HepG2 (cell line): ENCODE data around the gene ZFAND2A. TPM values are rescaled to one million over a fixed set of nuclear protein-coding genes. Genes with fewer than 3 reads are reported as not detected.

Source experiments
- ATAC-seq: fragments of 200-7000 bp; cut with Tn5 transposase; 3 replicates; pipeline ENCODE4 v1.9.1; 2020; ENCODE audit warnings: mild to moderate bottlenecking, moderate library complexity
- BruUV-seq: library from RNA; stranded (reverse); fragments of 400-500 nt; replicated peaks from 2 replicates; lab custom pipeline; 2021; lab: Mats Ljungman, UMichigan
- CTCF ChIA-PET: fragments of 300-600 bp; formaldehyde crosslinking; extraction: SDS; loops from one replicate; lab custom pipeline; 2021; ENCODE audit warnings: low total read pairs, inconsistent platforms, low intra/inter-chr PET ratio; lab: Yijun Ruan, JAX
- POLR2A ChIA-PET: fragments of 350-600 bp; sonication (Branson Sonifier 250); formaldehyde crosslinking; loops from one replicate; lab custom pipeline; 2020; ENCODE audit warnings: antibody characterized with exemption, inconsistent platforms; lab: Yijun Ruan, JAX
- DNase-seq: peaks from one replicate; pipeline ENCODE4 v3.0.0-alpha.2; 2015; ENCODE audit warnings: low spot score
- FAIRE-seq: peaks from 3 replicates; lab custom pipeline; 2011; peaks lifted over from hg19 to GRCh38; lab: Jason Lieb, UNC
- H2AFZ ChIP-seq: one replicate; pipeline ENCODE4 v1.6.1; 2011; ENCODE audit warnings: low read length, inconsistent platforms
- H3K27ac ChIP-seq: fragments of 300-600 bp; 3 replicates; pipeline ENCODE4 v1.8.0; 2011; ENCODE audit warnings: mixed run types, mild to moderate bottlenecking, mixed read lengths, low read length, inconsistent platforms; ENCODE audit not compliant: insufficient read depth; ENCODE audit errors: extremely low read length
- H3K27me3 ChIP-seq, 2 experiments: fragments of 200-600 bp in 1 of 2; 2 replicates in 1 of 2; 3 replicates in 1 of 2; pipeline versions ENCODE4 v1.6.0 to v1.8.0; 2011; ENCODE audit warnings: low read length in 2 of 2, mild to moderate bottlenecking in 2 of 2, moderate library complexity in 2 of 2, inconsistent platforms in 1 of 2; ENCODE audit not compliant: insufficient read depth in 2 of 2, control insufficient read depth in 1 of 2
- H3K36me3 ChIP-seq, 2 experiments: fragments of 200-600 bp in 1 of 2; replicated peaks in 1 of 2; 2 replicates in 1 of 2; 3 replicates in 1 of 2; pipeline versions ENCODE4 v1.5.1 to v1.8.0; 2011; ENCODE audit warnings: low read length in 2 of 2, inconsistent platforms in 1 of 2; ENCODE audit not compliant: insufficient read depth in 2 of 2, control insufficient read depth in 1 of 2
- H3K4me1 ChIP-seq: 2 replicates; pipeline ENCODE4 v1.5.1; 2012; ENCODE audit warnings: low read length, inconsistent platforms; ENCODE audit not compliant: insufficient read depth
- H3K4me2 ChIP-seq: 2 replicates; pipeline ENCODE4 v1.6.0; 2011; ENCODE audit warnings: low read depth, low read length, inconsistent platforms
- H3K4me3 ChIP-seq, 3 experiments: fragments of 200-600 bp in 1 of 3; sonication (generic), shearing (Covaris generic) in 1 of 3; replicated peaks in 1 of 3; 2 replicates each; pipeline ENCODE4 v1.5.1; 2011 to 2016; ENCODE audit warnings: low read length in 3 of 3, inconsistent platforms in 2 of 3, low read depth in 2 of 3, mild to moderate bottlenecking in 2 of 3, control low read depth in 1 of 3, mixed read lengths in 1 of 3; ENCODE audit not compliant: insufficient read depth in 1 of 3
- H3K79me2 ChIP-seq: one replicate; pipeline ENCODE4 v1.6.1; 2011; ENCODE audit warnings: low read length, inconsistent platforms; ENCODE audit not compliant: insufficient read depth
- H3K9ac ChIP-seq: 2 replicates; pipeline ENCODE4 v1.6.0; 2011; ENCODE audit warnings: mild to moderate bottlenecking, low read depth, low read length, inconsistent platforms; ENCODE audit not compliant: insufficient read depth
- H3K9me3 ChIP-seq: 2 replicates; pipeline ENCODE4 v1.5.1; 2012; ENCODE audit warnings: mild to moderate bottlenecking, low read length
- H4K20me1 ChIP-seq: 2 replicates; pipeline ENCODE4 v1.6.0; 2011; ENCODE audit warnings: inconsistent platforms, mild to moderate bottlenecking, low read length, moderate library complexity; ENCODE audit not compliant: insufficient read depth
- AGO2 ChIP-seq: fragments of 200-400 bp; formaldehyde crosslinking; optimal IDR thresholded peaks from 2 replicates; pipeline ENCODE3; 2017; ENCODE audit warnings: mild to moderate bottlenecking, low read depth, low read length, moderate library complexity
- RFXAP ChIP-seq: sonication (generic); formaldehyde crosslinking; IDR thresholded peaks from 2 replicates; pipeline ENCODE4 v1.4.0; 2020; ENCODE audit warnings: missing genetic modification reagents, borderline replicate concordance
- SETDB1 ChIP-seq: sonication (generic); formaldehyde crosslinking; IDR thresholded peaks from 2 replicates; pipeline ENCODE4 v1.5.1; 2020; ENCODE audit warnings: missing genetic modification reagents, mild to moderate bottlenecking, borderline replicate concordance
- TEF ChIP-seq: sonication (generic); formaldehyde crosslinking; IDR thresholded peaks from 2 replicates; pipeline ENCODE4 v1.5.0; 2020; ENCODE audit warnings: missing genetic modification reagents
- ZBTB14 ChIP-seq: sonication (generic); formaldehyde crosslinking; IDR thresholded peaks from 2 replicates; pipeline ENCODE4 v1.4.0; 2020; ENCODE audit warnings: missing genetic modification reagents
- ZFP36 ChIP-seq: fragments of 150-350 bp; IDR thresholded peaks from 2 replicates; pipeline ENCODE4 v1.6.1; 2018; ENCODE audit warnings: borderline replicate concordance, low read length, low read depth; ENCODE audit not compliant: partially characterized antibody
- WGBS: methylation state at CpG from one replicate; pipeline ENCODE4 v1.1.6; 2017; ENCODE audit warnings: low lambda C conversion rate; 5-methylcytosine and 5-hydroxymethylcytosine counted together
- in situ Hi-C: cut with HindIII; loops from 2 replicates; pipeline ENCODE4 v1.10.0; 2017; ENCODE audit warnings: low pct_unique_long_range_greater_than_20kb; ENCODE audit not compliant: extremely low pct_ligation_motif_present
- intact Hi-C: fragments of 100-400 bp; cut with micrococcal nuclease; formaldehyde crosslinking; loops from one replicate; pipeline ENCODE4 v1.10.0; 2022; ENCODE audit not compliant: unreplicated experiment
- polyA plus RNA-seq, 8 experiments: library from polyadenylated mRNA; depleted of rRNA in 3 of 8; stranded (reverse) in 7 of 8; unstranded in 1 of 8; fragments of >200 nt; fragmentation: Illumina TruSeq in 4 of 8; extraction: Trizol in 4 of 8; gene quantifications; 2 replicates each; pipeline versions ENCODE4 v1.2.1 to v1.2.3, GENCODE V29; 2011 to 2016; ENCODE audit warnings: low read depth in 4 of 8, missing spikeins in 1 of 8, mixed read lengths in 1 of 8; ENCODE audit not compliant: insufficient read depth in 1 of 8
- total RNA-seq, 5 experiments: library from RNA; depleted of rRNA; stranded (reverse); fragments of >200 nt; fragmentation: Illumina TruSeq; extraction: Trizol; gene quantifications; 2 replicates each; pipeline ENCODE4 v1.2.3, GENCODE V29; 2016; ENCODE audit warnings: low read depth in 1 of 5

ZFAND2A gene
- total and polyA plus RNA-seq, 2 of the 13 experiments (the other 11 are each of a cell fraction or from before 2014, with no cell fraction given), result 140 to 153 TPM

- no peak overlapping the region for H3K4me2 ChIP-seq
- no peaks in the 10 kb centered on the region for H3K27me3 ChIP-seq
- POLR2A ChIA-PET, result interaction anchor here (1.3 kb wide), 1 partner anchor 50 kb away, joined by 3 read pairs; no protein-coding TSS in a partner anchor
- H4K20me1 ChIP-seq, result no peaks in the 10 kb centered on the region
- no peak for TF ChIP-seq ZFP36
- no peak for TF ChIP-seq ZBTB14
- TF ChIP-seq TEF (CRISPR knock-in tag), result no peak
- peak; percentile 26 for TF ChIP-seq AGO2
- no peak for TF ChIP-seq RFXAP (CRISPR knock-in tag)
- no peak for TF ChIP-seq SETDB1 (CRISPR knock-in tag)
- in situ Hi-C loops, result no loop called here
- H3K4me3 ChIP-seq, result no peak overlapping the region
- no peak overlapping the region for H2AFZ ChIP-seq
- intact Hi-C loops, result no loop called here
- ATAC-seq (no peak), DNase-seq (no peak), FAIRE-seq (no peak)
- no peak overlapping the region for H3K9ac ChIP-seq
- no peaks in the 10 kb centered on the region for H3K9me3 ChIP-seq
- CTCF ChIA-PET, result no interaction called here
- H3K4me1 ChIP-seq, result peaks cover 30% of the 10 kb centered on the region
- H3K36me3 ChIP-seq, result peaks cover 0 to 4% of the 10 kb centered on the region in 2 experiments; a peak in 2 of 5 replicates
- WGBS, result 96% methylated on average over 25 of the region's 27 CpGs
- BruUV-seq, result no TSS peak
- peaks cover 21% of the 10 kb centered on the region for H3K79me2 ChIP-seq
- no peak overlapping the region for H3K27ac ChIP-seq
These were observed 53.8 kb downstream of the ZFAND2A start for GRCh38 chr7:1106063-1106792.
